HG03064 (cell line): ENCODE results near the gene INPPL1.

Experiments
- ATAC-seq: cut with Tn5 transposase; IDR thresholded peaks from one replicate; pipeline ENCODE4 v1.9.1; 2021; ENCODE audit warnings: low read depth; ENCODE audit not compliant: unreplicated experiment

INPPL1 gene

GRCh38 chr11:72278905-72279304 is 54.3 kb downstream of the INPPL1 start:
- ATAC-seq, result no peak

- ATAC-seq, result no peak
Observed at GRCh38 chr11:72280037-72280436, 55.5 kb downstream of the INPPL1 start.

- no peak for ATAC-seq
Observed at GRCh38 chr11:72280726-72281315, 56.3 kb downstream of the INPPL1 start.

GRCh38 chr11:72283947-72284346 is 59.4 kb downstream of the INPPL1 start:
- no peak for ATAC-seq

GRCh38 chr11:72287293-72287692 is 62.7 kb downstream of the INPPL1 start:
- ATAC-seq, result no peak
